ENCODE measurements around the gene LIN28A. TPM values are rescaled to one million over a fixed set of nuclear protein-coding genes. Genes with fewer than 3 reads are reported as not detected.

LIN28A gene, protein sequence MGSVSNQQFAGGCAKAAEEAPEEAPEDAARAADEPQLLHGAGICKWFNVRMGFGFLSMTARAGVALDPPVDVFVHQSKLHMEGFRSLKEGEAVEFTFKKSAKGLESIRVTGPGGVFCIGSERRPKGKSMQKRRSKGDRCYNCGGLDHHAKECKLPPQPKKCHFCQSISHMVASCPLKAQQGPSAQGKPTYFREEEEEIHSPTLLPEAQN
- total RNA-seq, result not detected

DNA sequence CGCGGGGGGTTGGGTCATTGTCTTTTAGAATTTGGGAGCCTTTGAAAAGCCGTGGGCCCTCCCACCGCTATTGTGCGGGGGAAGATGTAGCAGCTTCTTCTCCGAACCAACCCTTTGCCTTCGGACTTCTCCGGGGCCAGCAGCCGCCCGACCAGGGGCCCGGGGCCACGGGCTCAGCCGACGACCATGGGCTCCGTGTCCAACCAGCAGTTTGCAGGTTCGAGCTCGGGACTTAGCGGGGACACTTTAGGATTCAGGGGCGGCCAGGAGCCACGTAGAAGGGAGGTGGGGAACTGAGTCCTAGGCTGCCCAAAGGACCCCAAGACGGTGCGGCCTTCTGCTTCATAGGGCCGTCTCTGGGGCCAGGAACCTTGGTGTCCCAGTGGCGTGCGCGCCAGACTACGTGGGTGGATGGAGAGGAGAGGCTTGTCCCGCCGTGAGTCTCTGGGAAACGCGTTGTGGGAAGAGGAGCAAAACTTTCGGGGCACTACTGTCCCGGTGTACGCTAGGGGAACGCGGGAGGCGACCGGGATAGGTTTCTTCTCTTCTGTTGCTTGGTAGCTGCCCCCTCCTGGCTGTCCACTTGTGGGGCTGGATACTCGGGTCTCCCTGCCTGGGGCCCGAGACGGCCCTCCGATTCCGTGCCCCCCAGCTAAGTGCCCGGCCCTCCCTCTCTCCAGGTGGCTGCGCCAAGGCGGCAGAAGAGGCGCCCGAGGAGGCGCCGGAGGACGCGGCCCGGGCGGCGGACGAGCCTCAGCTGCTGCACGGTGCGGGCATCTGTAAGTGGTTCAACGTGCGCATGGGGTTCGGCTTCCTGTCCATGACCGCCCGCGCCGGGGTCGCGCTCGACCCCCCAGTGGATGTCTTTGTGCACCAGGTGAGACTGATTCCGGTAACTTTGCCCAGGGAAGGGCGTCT is at the start of gene LIN28A:
Gene LIN28A (plus strand): TSS at position 112 of the 918 bp plus-strand sequence. CDS start 75 bp downstream, at position 187.

DNA sequence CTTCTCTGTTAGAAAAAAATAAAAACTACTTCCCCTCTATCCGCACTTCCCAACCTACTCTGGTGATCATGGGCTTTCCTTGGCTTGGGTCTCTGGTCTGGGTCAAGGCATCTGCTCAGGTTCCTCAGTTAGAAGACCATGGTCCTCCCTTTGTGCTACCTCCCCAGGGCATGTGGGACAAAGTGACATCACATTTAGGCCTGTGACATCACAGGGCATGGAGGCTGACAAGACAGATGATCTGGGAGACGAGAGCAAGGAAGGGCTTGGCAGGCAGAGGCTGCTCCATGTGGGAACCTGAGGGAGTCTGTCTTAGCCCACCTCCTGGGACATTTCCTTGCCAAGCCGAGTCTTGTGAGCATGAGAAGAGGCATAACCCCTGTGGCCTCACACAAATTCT is 38.0 kb upstream of the LIN28A start, which contains the start of gene ZNF683:
Gene ZNF683 (minus strand): TSS at position 140 of the 400 bp plus-strand sequence. CDS start 4,179 bp downstream, outside the sequence.

DNA sequence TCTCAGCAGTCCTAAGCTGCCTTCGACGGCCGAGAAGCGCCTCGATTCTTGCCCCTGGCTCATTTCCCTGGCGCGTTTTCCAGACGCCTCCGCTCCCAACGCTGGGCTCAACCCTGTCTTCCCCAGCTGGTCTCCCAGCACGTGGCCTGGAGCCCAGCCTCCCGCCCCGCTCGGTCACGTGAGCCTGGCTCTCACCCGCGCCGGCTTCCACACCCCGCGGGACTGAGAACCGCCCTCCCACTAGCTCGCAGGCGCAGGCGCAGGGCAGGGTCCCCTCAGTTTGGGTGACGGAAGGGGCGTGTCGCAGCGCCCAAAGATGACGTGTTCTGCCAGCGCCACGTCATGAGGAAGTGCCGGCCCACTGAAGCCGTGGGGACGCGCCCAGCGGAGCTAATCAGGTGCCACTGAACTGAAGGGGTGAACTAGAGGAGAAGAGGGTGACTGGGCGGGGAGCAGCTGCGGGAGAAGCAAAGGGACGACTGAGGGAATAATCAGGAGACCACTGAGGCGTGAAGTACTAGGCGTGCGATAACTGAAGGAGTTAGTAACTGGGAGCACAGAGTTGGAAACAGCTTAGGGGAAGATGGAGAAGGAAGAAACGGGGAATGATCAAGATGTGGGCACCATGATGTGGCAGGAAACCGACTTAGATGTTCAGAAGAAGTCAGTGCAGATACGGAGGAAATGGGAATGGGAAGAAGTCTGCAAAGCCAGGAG is 21.5 kb downstream of the LIN28A start, which contains the start of gene DHDDS:
Gene DHDDS (plus strand): TSS at position 343 of the 717 bp plus-strand sequence. CDS start 625 bp downstream, outside the sequence.

DNA sequence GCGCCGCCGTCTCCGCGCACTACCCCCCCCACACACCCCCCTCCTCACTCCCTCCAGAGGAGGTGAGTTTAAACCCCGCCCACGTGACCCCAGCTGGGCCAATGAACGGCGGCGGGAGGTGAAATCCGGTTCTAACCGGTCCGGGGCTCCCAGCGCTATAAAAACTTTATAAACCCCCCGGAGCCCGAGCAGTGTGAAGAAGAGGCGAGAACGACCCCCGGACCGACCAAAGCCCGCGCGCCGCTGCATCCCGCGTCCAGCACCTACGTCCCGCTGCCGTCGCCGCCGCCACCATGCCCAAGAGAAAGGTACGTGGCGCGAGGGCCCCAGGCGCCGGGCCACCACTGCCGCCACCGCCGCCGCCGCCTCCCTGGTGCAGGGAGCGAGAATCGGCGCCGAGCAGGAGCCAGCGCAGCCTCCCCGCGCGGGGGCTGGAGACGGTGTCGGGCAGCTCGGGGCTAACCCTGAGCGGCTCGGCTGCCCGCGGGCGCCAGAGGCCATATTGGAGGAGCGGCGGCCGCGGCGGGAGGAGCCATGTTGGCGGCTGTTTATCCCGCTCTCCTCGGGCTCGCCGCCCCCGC is 61.8 kb downstream of the LIN28A start, which contains the start of gene HMGN2:
Gene HMGN2 (plus strand): TSS at position 121 of the 581 bp plus-strand sequence. CDS start 173 bp downstream, at position 294.

Other genes starting within 250 kb of the LIN28A start
- gene C1orf232, start 241.9 kb upstream of the LIN28A start, total RNA-seq, result not detected
- gene ZNF593, start 240.9 kb upstream of the LIN28A start, total RNA-seq, result 25.9 TPM
- gene ZNF593OS, start 239.0 kb upstream of the LIN28A start, total RNA-seq, result not detected
- 7.6 TPM for gene CNKSR1, start 233.3 kb upstream of the LIN28A start, total RNA-seq
- not detected for gene CATSPER4, start 220.2 kb upstream of the LIN28A start, total RNA-seq
- gene CEP85, start 176.6 kb upstream of the LIN28A start, total RNA-seq, result 17.0 TPM
- gene SH3BGRL3, start 130.7 kb upstream of the LIN28A start, total RNA-seq, result 20.8 TPM
- gene UBXN11, start 104.2 kb upstream of the LIN28A start, total RNA-seq, result 19.4 TPM
- 7.6 TPM for gene CD52, start 92.9 kb upstream of the LIN28A start, total RNA-seq
- 0.29 TPM for gene CRYBG2, start 56.7 kb upstream of the LIN28A start, total RNA-seq
- gene ZNF683, start 38.1 kb upstream of the LIN28A start, total RNA-seq, result not detected
- gene DHDDS, start 21.5 kb downstream of the LIN28A start, total RNA-seq, result 25.5 TPM
- gene HMGN2, start 61.6 kb downstream of the LIN28A start, total RNA-seq, result 282 TPM
- 32.4 TPM for gene RPS6KA1, start 118.9 kb downstream of the LIN28A start, total RNA-seq